GM18867 (cell line): ENCODE data around the gene OTULIN.

ENCODE experiments used
- ATAC-seq: cut with Tn5 transposase; IDR thresholded peaks from one replicate; pipeline ENCODE4 v1.9.1; 2021; ENCODE audit warnings: mild to moderate bottlenecking, moderate library complexity; ENCODE audit not compliant: unreplicated experiment

The OTULIN gene

DNA sequence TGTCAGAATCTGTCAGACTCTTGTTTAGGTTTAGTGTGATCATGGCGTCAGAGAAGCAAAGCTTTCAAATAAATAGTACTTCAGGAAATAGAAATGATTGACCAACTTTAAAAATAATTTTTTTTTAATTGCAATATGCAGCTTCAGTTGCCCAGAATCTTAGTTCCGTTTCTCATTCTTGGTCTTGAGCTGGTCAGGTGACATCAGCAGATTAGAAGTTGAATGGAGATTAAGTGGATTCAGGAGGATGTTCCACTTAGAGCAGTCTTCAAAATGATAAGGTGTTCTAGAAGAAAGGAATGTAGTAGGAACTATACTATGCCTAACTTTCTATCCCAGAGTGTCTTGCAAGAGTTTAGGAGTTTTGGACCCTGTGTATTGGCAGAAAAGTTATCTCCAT is 30.6 kb downstream of the OTULIN start:
- no peak for ATAC-seq

DNA sequence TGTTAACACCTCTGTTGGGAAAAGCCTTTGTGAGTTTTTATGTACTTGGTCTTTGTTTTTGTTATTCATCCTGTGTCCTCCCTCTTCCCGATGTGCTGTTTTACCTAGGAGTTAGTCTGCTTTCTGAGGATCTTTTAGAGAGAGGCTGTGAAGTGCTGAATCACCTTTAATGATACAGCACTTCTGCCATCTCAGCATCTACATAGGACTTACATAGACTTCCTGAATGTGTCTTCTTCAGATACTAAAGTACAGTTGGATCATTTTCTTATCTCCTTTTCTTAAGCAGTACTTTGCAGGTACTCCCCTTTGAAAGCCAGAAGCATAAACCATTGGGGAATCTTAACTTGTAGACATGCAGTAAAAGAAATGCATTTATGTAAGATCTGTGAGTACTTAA is 31.5 kb downstream of the OTULIN start:
- no peak for ATAC-seq

DNA sequence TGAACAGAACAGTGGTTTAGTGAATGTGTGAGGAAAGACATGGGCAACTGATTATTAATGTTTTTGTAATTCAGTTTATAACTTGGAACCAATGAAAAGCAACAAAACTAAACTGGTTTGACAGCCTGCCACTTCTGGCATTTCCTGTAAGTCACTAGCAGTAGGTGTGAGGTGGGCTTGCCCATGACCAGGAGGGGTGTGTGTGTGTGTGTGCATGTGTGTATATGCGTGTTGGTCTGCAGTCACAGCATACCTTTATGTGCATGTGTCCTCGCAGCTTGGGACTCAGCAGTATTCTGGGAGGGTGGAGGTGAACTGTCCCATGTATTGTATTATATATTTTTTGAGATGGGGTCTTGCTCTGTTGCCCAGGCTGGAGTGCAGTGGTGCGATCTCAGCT is 32.3 kb downstream of the OTULIN start:
- no peak for ATAC-seq

DNA sequence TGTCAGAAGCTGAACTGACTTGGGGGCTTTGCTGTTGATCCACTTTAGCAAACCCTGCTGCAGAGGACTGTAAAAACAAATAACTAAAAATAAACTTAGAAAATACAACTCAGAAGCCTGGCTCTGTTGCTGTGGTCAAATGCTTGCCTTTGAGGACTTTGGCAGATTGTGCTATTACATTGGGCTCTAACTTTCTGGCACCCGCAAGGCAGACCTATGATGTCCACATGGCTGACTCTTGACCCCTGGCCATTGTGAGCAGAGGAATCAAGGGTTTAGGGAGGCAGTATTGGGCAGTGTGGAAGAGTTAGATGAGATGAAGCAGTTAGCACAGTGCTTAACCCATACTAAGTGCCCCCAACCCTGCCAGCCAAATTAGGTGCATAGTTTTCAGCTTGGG is 34.0 kb downstream of the OTULIN start:
- no peak for ATAC-seq

DNA sequence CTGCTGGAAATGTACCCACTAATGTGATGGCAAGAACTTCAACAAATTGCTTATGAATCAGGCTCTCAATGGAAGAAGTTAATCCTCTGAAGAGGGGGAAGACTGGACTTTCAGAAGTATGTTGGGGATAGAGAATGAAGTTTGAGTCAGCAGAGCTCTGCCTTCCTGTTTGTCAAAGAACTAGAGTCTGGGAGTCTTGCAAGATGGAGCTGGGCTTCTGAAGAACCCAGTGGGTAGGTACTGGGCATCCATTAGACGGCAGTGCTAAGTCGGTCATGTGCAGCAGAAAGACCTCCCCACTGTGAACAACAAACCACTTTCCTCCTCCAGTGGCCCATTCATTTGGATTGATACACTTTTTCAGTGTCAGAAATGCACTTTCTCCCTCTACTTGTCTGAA is 34.6 kb downstream of the OTULIN start:
- no peak for ATAC-seq

DNA sequence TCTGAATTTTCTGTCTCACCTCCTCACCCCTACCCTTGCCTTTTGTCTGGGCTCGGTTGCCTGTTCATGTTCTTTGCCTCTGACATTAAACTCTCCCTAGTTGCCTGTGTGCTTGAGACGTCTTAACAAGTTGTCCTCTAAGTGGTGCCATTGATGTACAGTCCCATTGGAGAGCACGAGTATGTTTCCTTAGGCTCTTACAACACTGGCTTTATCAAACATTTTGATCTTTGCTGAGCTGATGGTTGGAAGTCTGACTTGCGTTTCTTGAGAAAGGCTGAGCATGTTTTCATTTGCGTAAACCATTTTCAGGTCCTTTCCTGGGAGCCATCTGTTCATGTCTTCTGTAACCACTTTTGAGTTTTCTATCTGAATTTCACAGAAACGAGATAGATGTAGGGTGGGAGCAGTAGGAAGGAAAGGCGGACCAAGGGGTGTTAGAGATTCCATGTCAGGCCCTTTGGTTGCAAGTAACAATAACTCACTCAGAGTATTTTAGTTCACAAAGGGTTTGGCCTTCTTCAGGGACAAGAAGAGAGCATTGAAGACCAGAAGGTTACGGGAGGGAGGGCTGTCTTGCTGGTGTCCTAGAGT is 35.4 kb downstream of the OTULIN start:
- no peak for ATAC-seq

DNA sequence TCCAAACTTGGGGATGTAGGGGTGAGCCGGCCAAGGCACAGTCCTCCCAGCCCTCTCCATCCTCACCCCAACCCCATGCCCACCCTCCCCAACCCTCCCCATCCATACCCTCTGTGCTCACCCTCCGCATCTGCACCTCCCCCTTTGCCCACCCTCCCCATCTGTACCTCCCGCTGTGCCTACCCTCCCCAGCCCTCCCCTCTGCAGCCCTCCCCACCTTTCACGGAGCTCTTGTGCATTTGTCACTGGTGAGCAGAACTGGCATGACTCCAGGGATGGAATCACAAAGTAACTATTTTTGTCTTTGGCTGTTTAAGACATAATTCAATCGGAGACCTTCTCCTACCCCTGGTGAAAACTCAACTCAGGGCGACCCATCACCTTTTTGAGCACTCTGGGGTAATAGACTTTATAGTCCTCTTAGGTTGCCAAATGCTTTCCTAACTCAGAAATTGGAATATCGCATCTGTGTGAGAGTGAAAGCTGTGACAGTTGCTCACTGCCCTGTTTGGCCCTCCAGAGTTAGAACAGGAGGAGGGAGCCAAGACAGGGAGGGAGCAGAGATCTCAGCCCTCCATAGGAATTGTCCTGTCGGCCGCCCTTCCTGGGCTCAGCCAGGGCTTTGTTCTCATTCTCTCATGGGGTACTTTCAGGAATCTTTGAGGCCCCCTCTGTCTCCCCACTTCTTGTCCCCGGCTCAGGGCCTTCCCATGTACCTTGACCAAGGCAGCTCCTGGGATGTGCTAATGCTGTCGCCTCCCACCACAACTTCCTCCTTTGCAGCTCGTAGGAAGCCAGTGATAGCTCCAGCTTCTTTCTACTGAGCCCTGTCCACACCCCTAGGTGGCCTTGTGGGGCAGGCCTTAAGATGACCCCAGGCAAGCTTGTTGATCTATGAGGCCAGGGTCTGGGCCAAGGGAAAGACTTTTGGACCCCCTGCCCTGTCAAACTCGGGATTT is 36.2 kb downstream of the OTULIN start:
- ATAC-seq, result no peak

DNA sequence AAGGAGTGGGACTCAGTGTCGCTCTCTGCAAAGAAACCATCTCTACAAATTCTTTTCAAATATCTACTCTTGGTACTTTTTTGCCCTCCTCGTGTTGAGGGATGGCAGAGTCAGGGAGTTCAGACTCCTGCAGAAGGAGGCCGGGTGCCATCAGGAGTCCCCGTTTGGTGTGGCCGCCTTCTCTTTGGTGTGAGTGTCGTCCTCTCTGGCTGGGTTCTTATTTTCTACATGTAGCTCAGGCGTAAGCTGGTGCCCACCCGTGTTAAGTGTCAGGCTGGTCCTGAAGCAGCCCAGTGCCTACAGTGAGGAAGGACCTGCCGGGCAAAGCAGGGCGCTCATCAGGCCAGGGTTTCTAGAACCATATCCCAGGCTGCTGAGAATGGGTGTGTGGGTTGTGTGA is 37.0 kb downstream of the OTULIN start:
- ATAC-seq, result no peak

DNA sequence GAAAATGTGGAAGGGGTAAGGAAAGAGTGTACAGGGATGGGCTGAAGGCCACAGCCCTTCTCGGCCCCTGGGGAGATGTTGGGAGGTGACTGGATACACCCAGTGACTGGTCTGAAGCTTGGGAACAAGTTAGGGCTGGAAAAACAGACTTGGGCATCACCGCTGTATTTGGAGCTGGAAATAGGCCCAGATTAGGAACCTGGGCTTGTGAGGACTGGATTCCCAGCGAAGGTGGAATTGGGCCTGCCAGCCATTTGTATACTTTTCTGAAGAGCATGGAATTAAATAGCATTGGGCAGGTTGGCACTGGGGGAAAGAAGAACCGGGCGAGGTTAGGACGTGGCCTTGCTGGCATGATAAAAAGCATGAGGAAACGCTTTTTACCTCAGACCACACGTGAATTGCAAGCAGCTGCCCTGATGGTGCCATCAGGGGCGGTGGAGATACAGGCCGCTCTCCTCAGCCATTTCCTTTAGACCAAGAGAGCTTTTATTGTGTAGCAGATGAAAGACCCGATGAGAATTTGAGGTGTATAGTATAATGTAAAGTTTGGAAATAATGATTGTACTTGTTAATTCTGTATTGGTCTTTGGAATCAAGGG is 37.8 kb downstream of the OTULIN start:
- no peak for ATAC-seq

DNA sequence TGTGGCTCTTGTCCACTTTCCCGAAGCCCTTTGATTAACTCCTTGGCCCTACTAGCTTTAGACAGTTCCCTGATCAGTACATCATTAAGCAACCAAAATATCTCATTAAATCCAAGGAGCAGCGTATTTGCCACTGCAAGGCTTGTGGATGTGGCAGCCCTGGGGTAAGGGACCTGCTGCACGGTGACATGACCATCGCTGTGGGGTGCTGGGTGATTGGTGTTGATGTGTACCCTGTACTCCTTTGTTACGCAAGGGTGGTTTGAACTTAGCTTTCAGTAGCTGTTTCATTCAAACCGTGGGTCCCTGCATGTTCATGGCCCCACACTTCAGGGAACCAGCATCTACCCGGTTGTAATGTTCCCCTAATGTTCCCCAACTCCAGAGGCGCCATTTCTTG is 41.0 kb downstream of the OTULIN start:
- no peak for ATAC-seq

DNA sequence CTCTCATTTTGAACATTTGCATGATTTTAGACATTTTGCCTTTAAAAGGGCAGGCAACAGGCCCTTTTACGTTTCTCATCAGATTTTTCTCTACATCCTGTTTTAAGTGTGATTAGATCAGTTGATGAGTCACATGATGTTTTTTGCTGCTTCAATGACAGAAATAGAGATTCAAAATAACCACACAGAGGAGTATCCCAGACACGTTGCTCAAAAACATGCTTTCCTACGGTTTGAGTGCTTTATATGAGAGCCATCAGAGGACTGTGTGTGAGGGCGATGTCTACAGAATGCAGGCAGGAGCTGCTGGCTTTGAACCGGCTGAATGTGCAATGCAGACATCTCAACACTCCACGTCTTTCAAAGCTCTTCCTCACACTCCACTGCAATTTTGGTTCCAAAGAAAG is 42.1 kb downstream of the OTULIN start:
- ATAC-seq, result no peak

DNA sequence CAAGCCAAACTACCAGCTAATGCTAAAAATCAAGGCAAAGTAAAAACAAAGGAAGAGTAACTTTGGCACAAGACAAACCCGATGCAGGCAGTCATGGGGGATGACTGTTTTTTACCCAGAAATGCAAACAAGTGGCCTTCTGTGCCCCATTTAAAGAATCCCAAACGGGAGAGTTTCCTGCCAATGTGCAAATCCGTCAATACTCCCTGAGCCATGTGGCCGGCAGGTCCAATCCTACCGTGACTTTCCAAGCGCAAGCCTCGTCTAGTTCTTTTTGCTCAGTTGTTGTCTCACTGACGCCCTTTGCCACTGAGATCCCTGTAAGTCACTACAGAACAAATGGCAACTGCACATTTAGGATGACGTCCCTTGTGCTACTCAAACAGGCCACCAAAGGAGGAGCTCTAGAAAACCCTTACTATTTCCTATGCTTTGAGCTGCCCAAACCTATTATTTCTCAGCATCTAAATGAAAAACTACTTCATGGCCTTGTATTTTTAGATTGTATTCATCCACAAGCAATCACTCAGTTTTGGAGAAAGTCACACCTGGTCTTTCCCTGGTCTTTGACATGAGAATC is 43.4 kb downstream of the OTULIN start:
- no peak for ATAC-seq

DNA sequence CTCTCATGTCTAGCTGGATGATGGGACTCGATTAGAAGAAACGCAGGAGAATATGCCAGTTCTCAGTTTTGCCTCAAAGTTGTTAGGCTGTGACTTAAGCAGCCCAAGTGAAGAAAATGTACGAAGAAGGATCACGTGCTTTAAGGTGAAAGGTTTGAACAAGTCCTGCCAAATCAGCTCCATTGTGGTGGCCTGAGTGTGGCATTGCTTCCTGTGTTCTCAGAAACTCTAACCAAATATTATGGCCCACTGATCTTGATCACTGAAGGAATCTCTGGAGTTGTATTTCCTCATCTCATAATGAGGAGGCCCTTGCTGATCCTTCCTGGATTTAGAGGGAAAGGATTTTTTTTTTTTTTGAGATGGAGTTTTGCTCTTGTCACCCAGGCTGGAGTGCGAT is 44.0 kb downstream of the OTULIN start:
- no peak for ATAC-seq

DNA sequence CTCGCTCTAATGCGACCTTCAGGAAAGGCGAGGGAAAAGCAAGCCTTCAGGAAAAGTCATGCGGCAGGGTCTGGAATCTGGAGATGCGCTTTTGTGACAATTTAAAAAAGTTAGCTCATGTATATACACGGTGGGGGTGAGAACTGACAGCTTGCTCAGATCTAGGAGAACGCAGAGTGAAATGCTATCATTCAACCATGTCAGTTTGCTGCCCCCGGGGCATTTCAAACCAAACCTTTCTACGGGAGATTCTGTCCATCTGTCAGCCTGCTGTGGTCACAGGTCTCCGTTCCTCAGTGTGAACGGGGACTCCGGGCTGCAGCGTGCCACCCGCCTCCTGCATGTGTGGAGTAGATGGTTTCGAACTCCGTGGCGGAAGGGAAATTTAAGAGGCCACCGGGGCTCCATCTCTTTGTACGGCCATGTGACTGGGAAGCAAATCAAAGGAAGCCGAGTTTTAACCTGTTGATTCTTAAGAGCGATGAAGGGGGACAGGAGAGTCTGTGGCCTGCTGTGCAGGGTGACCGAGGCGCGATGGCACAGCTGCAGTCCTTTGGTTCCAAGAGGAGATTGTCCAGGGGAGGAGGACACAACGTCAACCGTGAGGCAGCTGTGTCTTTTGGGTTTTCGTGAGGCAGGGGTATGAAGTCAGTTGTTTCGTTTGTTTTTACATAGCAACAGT is 45.9 kb downstream of the OTULIN start:
- ATAC-seq, result no peak

DNA sequence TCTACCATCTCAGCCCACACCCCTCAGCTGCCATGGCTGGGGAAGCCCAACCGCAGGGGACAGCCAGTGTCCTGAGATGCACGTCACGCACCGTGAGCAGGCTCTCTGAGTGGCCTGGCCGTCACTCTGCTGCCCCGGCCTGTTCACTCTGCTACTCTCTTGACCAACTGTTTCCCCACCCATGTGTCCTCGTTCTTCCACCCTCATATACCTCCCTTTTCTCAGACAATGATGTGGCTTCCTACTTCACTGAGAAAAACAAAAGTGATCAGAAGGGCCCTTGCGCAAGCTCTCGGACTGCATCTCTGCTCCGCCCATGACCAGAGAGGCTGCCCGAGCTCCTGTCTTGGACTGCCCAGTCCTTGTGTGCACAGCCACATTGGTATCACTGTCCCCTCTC is 47.6 kb downstream of the OTULIN start:
- ATAC-seq, result no peak

DNA sequence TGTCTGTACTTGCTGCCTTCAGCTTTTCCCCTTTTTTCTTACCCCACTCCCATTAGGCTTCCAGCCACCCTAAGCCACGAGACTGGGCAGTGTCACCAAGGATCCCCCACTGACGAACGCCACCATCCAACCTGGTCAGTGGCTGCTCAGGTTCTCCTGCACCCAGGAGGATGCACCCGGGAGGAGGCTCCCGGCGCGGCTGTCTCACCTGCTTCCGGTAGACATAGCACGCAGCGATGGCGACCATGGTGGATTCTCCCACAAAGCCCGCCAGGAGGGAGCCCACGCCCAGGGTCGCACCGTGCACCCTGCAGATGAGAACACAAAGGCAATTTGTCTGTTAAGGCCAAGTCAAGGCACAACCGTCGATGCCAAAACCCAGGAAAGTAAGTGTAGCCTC is 48.1 kb downstream of the OTULIN start:
- no peak for ATAC-seq

DNA sequence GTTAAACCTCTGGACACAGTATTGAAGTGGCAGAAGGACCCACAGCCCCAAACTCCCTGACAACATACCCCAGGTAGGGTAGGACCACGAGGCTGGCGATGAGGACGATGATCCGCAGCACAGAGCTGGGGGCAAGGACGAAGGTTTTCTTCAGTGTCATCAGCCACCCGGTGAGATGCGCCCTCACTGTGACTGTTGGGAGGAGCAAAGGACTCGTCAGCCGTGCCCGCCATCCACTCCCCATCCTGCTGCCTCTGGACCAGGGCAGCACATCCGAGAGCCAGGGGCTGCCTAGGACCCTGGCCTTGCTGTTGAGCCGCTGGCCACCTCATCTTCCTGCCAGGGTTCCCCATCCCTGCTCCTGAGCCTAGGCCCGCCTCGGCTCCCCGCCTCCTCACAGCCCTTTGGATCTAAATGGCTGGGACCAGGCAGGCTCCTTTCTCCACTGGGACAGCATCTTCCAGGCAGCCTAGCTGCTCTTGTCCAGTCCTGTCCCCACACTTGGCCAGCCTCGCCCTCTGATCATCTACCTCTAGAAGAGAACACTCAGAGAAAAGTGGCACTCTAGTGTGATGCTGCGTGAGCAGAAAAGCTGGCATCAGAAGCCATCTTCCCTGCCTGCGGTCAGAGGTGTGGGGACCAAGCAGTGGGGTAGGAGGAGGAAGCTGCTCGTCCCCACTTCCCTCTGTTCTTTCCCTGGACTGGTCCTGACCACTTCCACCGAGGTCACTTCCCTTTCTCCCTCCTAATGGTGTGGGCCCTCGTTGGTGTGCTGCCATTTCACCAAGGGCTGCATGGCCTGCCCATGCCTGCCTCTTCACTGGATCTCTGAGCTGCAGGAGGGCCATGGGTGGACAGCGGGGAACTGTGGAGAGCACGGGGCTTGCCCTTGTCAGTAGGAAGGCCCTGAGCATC is 49.2 kb downstream of the OTULIN start:
- no peak for ATAC-seq

DNA sequence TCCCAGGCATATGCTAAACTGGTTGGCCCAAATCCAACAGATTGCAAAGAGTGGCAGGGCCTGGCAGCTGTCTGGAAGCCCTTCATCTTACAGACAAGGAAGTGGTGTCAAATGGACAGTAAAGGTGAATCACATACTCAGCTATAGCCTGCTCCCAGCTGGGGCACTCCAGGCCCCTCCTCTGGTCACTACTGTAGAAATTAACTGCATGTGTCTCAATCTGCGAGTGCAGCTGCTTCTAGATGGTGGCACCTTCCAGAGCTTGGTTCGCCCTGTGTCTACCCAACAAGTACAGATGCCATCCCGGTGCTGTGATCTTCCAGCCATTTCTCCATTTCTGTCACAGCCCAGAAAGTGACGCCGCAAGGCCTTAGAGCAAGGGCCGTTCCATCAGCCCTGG is 50.2 kb downstream of the OTULIN start:
- no peak for ATAC-seq

DNA sequence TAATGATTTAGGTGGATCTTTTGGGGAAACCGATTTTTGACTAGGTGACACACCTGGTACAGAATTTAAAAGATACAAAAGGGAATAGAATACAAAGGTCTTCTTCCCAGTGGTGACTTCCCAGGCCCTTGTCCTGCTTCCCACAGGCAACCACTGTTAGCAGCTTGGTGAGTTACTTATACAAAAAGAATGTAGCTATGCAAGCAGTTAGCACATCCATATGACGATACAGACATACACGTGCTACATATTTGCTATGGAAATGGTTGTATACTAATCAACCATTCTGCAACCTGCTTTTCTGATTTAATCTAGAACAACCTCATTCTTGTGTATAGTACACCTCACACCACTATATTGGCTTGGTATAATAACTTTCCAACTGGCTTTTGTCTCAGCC is 51.0 kb downstream of the OTULIN start:
- ATAC-seq, result no peak
